ENCODE results near the gene TMEM74B. TPM values are rescaled to one million over a fixed set of nuclear protein-coding genes. Genes with fewer than 3 reads are reported as not detected.

Gene TMEM74B
- total RNA-seq, 1 donor from 2014 or later = not detected

DNA sequence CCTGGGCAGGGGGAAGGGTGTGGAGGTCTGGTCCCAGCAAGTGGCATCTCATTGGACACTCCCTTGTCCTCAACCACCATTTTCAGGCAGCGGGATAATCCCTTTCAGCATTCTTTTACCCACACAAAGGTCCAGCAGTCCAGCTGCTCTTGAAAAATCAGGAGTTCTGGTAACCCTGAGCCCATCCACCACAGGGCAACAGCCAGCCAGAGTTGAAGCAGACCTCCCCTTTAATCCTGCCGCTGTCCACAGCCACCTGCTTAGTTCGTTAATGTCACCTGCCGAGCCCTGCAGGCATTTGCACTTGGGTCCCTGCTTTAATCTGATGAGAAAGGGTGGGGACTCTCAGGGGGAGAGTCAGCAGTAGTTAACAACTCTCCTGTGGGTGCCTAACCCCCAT lies 11.1 kb downstream of the TMEM74B start:
- Histone ChIP-seq H3K4me3 (no peak overlapping the region), H3K27ac (no peak overlapping the region), H3K36me3 (peaks cover 26 to 39% of the 10 kb centered on the region in 2 donors), H3K4me1 (no peaks in the 10 kb centered on the region), H3K27me3 (no peaks in the 10 kb centered on the region), H3K9me3 (no peaks in the 10 kb centered on the region)
- no peak for DNase-seq (ENCODE audit: low spot score in 2 of 2)
- intact Hi-C loops (cut with DNase I) = no loop called here
- TF ChIP-seq, protein P1, sequence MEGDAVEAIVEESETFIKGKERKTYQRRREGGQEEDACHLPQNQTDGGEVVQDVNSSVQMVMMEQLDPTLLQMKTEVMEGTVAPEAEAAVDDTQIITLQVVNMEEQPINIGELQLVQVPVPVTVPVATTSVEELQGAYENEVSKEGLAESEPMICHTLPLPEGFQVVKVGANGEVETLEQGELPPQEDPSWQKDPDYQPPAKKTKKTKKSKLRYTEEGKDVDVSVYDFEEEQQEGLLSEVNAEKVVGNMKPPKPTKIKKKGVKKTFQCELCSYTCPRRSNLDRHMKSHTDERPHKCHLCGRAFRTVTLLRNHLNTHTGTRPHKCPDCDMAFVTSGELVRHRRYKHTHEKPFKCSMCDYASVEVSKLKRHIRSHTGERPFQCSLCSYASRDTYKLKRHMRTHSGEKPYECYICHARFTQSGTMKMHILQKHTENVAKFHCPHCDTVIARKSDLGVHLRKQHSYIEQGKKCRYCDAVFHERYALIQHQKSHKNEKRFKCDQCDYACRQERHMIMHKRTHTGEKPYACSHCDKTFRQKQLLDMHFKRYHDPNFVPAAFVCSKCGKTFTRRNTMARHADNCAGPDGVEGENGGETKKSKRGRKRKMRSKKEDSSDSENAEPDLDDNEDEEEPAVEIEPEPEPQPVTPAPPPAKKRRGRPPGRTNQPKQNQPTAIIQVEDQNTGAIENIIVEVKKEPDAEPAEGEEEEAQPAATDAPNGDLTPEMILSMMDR (IDR thresholded peaks at IDR 0.05) = no peak

DNA sequence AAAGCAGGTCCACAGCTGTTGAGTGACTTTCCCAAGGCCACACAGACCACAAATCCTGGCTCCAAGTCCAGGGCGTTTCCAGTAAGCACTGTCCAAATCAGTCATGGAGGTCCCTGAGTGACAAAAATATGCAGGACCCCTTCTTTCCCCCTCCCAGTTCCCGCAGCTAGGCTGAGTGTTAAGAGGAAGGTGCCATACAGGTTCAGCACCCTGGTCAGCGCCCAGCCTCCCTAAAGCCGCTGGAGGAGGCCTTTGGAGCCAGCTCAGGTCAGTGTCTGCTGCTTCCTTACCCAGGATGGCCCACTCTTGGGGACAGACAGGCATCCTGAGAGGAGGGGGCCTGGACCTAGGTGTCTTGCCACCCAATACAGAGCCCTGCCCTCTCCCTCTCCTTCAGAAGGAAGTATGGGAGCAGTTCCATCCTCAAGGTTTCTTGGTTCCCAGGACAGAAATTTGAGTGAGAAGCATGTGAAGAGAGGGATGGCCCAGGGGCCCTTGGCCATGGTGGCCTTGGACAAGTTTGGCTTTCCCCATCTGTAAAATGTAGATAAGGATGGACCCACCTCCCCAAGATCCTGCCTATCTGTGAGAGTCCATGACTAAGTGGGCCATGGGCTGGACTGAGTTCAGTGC lies 13.2 kb downstream of the TMEM74B start:
- no peaks in the 10 kb centered on the region for H3K9me3 ChIP-seq
- no peak overlapping the region for H3K4me3 ChIP-seq
- TF ChIP-seq, protein P1 (IDR thresholded peaks at IDR 0.05) = no peak
- no peaks in the 10 kb centered on the region for H3K4me1 ChIP-seq
- H3K27me3 ChIP-seq = no peaks in the 10 kb centered on the region
- DNase-seq (ENCODE audit: low spot score in 2 of 2) = no peak
- peaks cover 37 to 60% of the 10 kb centered on the region in 2 donors for H3K36me3 ChIP-seq
- intact Hi-C loops (cut with DNase I) = no loop called here
- H3K27ac ChIP-seq = no peak overlapping the region

DNA sequence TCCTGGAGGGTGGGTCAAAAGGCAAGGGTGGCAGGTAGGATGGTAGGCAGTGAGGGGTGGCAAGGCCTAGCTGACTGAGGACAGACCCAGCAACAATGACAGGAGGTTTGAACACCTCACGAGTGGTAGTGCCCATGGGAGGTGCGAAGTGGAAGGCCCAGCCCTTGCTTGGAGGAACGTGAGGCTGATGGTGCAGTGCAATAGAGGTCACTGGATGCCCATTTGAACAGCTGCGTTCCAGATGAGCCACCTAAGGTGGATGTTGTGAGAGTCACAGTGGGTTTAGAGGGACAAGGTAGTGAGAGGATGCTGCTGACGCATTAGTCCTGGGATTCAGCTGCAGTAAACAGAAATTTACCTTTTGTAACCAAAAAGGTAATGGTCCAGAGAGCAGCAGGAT lies 15.6 kb downstream of the TMEM74B start:
- TF ChIP-seq, protein P1 (IDR thresholded peaks at IDR 0.05) = no peak
- Histone ChIP-seq H3K36me3 (peaks cover 59 to 77% of the 10 kb centered on the region in 2 donors), H3K4me1 (no peaks in the 10 kb centered on the region), H3K27ac (no peak overlapping the region), H3K9me3 (no peaks in the 10 kb centered on the region), H3K27me3 (no peaks in the 10 kb centered on the region), H3K4me3 (no peak overlapping the region)
- intact Hi-C loops (cut with DNase I) = no loop called here
- DNase-seq (ENCODE audit: low spot score in 2 of 2) = no peak

DNA sequence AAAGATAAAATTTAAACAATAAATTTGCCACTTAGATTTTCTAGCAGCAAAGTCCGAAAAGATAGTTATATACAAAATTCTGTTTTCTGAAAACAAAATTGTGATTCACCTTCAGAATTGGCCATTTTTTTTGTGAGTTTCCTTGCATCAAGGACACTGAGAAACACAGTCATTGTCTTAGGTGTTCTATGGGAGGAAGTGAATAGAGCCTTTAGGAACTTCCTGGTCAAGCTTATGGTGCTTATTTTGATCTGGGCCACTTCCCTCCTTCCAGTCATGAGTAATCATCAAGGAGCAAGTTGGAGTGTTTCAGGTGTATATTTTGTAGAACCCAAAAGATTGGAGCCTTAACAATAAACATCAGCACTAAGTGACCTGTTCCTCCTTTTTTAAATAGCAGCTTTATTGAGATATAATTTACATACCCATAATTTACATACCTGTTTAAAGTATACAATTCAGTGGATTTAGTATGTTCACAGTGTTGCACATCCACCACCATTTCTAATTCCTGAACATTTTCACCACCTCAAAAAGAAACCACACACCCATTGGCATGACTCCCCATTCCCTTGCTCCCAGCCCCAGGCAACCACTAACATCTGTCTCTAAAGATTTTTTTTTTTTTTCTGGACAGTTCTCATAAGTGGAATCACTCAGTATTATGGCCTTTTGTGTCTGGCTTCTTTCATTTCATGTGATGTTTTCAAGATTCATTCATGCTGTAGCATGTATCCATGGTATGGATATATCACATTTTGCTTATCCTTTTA lies 17.6 kb downstream of the TMEM74B start:
- Histone ChIP-seq H3K36me3 (peaks cover 73 to 91% of the 10 kb centered on the region in 2 donors), H3K4me3 (no peak overlapping the region), H3K9me3 (no peaks in the 10 kb centered on the region), H3K27ac (no peak overlapping the region), H3K27me3 (no peaks in the 10 kb centered on the region), H3K4me1 (no peaks in the 10 kb centered on the region)
- no peak for DNase-seq (ENCODE audit: low spot score in 2 of 2)
- intact Hi-C loops (cut with DNase I) = no loop called here
- TF ChIP-seq, protein P1 (IDR thresholded peaks at IDR 0.05) = no peak

DNA sequence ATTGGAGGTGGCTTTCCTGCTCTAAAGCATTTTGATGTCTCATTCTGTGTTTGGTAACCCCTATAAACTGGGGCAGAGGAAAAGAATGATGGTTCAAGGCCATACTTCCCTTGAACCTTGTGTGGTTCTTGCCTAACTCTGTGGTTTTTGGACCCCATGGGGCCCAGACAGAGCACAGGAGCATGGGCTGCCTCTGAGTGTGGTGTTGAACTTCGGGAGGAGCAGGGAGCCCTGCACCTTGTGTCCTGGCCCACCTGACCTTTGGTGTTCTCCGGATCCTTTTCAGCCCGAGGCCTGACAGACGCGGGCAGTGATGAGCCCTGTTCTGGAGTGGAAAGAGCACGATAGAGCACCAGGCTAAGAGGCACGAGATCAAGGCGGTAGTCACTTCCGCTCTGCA lies 18.8 kb downstream of the TMEM74B start:
- Histone ChIP-seq H3K4me3 (no peak overlapping the region), H3K4me1 (no peaks in the 10 kb centered on the region), H3K27me3 (no peaks in the 10 kb centered on the region), H3K9me3 (no peaks in the 10 kb centered on the region), H3K27ac (no peak overlapping the region), H3K36me3 (peaks cover 71 to 86% of the 10 kb centered on the region in 2 donors)
- intact Hi-C loops (cut with DNase I) = no loop called here
- TF ChIP-seq, protein P1 (IDR thresholded peaks at IDR 0.05) = no peak
- no peak for DNase-seq (ENCODE audit: low spot score in 2 of 2)
